ENCODE measurements around the gene ADGRG4.
"Not testable (repeated sequence)": the region's sequence is repeated elsewhere in the genome, so short reads cannot be mapped to it uniquely, and the experiment has no call there.

The ADGRG4 gene

DNA sequence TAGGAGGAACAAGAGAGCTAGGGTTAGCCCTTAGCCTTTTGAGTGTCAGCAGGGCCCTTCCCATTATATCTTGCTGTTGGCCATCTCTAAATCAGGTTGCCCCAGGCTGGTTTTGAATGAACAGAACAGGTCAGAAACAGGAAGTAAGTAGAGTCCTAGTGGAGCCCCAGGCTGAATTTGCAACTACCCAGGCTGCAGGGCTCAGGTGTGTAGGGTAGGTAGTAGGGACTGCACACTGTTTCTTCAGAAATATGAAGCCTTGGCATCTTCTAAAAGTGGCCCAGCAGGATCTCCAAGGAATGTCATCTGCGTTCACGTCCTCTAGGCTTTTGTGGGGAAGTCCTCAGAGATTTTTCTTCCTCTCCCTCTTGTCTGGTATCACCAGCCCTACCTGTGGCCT is 90.2 kb downstream of the ADGRG4 start:
- H3K4me3 Mint-ChIP-seq = no peak overlapping the region
- peaks cover 13% of the 10 kb centered on the region for H3K27me3 Mint-ChIP-seq
- H3K4me1 Mint-ChIP-seq (ENCODE audit: low read depth) = no peaks in the 10 kb centered on the region
- H3K9me3 Mint-ChIP-seq = no peaks in the 10 kb centered on the region
- no peaks in the 10 kb centered on the region for H3K36me3 Mint-ChIP-seq (ENCODE audit: low read depth)
- no peak overlapping the region for H3K27ac Mint-ChIP-seq

- no peaks in the 10 kb centered on the region for H3K4me1 Mint-ChIP-seq (ENCODE audit: low read depth)
- peaks cover 2% of the 10 kb centered on the region for H3K27me3 Mint-ChIP-seq
- no peaks in the 10 kb centered on the region for H3K36me3 Mint-ChIP-seq (ENCODE audit: low read depth)
- no peak overlapping the region for H3K4me3 Mint-ChIP-seq
- H3K27ac Mint-ChIP-seq = no peak overlapping the region
- no peaks in the 10 kb centered on the region for H3K9me3 Mint-ChIP-seq
Observed at GRCh38 chrX:136395271-136395670, 94.5 kb downstream of the ADGRG4 start.

DNA sequence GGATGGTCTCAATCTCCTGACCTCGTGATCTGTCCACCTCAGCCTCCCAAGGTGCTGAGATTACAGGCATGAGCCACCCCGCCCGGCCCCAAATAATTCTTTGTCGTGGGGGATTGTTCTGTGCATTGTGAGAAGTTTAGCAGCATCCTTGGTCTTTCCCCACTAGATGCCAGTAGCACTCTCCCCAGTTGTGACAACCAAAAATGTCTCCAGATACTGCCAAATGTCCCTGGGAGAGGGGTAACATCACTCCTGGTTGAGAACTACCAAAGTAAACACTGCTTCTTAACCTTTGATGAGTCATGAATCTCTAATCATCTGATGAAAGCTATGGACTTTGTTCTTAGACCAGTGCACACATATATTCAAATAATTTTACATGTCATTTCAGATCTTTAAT is 96.2 kb downstream of the ADGRG4 start:
- H3K4me3 Mint-ChIP-seq = no peak overlapping the region
- no peaks in the 10 kb centered on the region for H3K4me1 Mint-ChIP-seq (ENCODE audit: low read depth)
- no peak overlapping the region for H3K27ac Mint-ChIP-seq
- no peaks in the 10 kb centered on the region for H3K9me3 Mint-ChIP-seq
- H3K27me3 Mint-ChIP-seq = no peaks in the 10 kb centered on the region
- no peaks in the 10 kb centered on the region for H3K36me3 Mint-ChIP-seq (ENCODE audit: low read depth)

DNA sequence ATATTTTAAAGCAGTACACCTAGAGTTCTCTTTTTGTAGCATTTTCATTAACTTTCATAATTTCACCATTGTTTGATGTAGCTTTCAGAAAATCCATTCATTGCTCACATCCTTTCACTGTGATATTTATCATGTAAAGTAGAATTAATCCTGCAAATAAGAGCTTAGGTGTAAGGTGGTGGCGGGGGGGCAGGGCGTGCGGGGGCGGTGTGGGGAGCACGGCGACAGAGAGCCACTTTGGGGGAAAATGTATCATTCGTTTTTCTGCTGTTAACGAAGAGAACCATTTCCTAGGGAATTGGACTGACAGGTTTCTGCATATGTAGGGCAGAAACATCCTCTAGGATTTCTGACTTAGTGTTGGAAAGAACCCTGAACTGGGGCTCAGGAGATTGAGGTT is 104.4 kb downstream of the ADGRG4 start:
- Mint-ChIP-seq H3K27me3 (peaks cover 3% of the 10 kb centered on the region), H3K4me3 (no peak overlapping the region), H3K36me3 (ENCODE audit: low read depth) (no peaks in the 10 kb centered on the region), H3K27ac (no peak overlapping the region), H3K9me3 (no peaks in the 10 kb centered on the region), H3K4me1 (ENCODE audit: low read depth) (no peaks in the 10 kb centered on the region)

DNA sequence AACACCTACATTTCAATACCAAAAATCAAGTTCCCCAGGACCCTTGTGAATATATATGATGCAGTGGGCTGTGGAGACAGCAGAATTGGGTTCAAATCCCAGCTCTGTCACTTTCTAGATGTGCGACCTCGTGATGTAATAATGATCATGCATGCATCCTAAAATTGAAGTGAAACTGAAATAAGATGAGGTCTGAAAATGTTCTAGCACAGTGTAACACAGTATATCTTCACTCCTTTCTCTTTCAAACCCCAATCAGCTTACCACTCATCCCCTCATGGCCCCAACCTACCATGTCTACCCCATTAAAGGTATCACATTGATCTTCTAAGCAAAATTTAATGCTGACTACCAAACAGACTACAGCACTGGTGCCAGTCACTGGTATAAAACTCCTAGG is 117.0 kb downstream of the ADGRG4 start:
- H3K9me3 Mint-ChIP-seq = no peaks in the 10 kb centered on the region
- no peak overlapping the region for H3K27ac Mint-ChIP-seq
- no peaks in the 10 kb centered on the region for H3K36me3 Mint-ChIP-seq (ENCODE audit: low read depth)
- no peak overlapping the region for H3K4me3 Mint-ChIP-seq
- no peaks in the 10 kb centered on the region for H3K4me1 Mint-ChIP-seq (ENCODE audit: low read depth)
- H3K27me3 Mint-ChIP-seq = no peaks in the 10 kb centered on the region

DNA sequence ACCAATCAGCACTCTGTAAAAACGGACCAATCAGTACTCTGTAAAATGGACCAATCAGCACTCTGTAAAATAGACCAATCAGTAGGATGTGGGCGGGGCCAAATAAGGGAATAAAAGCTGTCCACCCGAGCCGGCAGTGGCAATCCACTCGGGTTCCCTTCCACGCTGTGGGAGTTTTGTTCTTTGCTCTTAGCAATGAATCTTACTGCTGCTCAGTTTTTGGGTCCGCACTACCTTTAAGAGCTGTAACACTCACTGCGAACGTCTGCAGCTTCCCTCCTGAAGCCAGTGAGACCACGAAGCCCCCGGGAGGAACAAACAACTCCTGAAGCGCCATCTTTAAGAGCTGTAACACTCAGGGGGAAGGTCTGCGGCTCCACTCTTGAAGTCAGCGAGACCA is 120.6 kb downstream of the ADGRG4 start:
- no peaks in the 10 kb centered on the region for H3K4me1 Mint-ChIP-seq (ENCODE audit: low read depth)

GRCh38 chrX:136423724-136424123 is 123.0 kb downstream of the ADGRG4 start:
- Mint-ChIP-seq H3K4me1 (ENCODE audit: low read depth) (no peaks in the 10 kb centered on the region), H3K4me3 (no peak overlapping the region), H3K27me3 (no peaks in the 10 kb centered on the region), H3K27ac (no peak overlapping the region), H3K36me3 (ENCODE audit: low read depth) (no peaks in the 10 kb centered on the region), H3K9me3 (no peaks in the 10 kb centered on the region)

More for the DNA sequence above, 120.6 kb downstream of the ADGRG4 start:
- no peaks in the 10 kb centered on the region for H3K36me3 Mint-ChIP-seq (ENCODE audit: low read depth)
- no peaks in the 10 kb centered on the region for H3K9me3 Mint-ChIP-seq
- no peaks in the 10 kb centered on the region for H3K27me3 Mint-ChIP-seq
- no peak overlapping the region for H3K4me3 Mint-ChIP-seq
- no peak overlapping the region for H3K27ac Mint-ChIP-seq

DNA sequence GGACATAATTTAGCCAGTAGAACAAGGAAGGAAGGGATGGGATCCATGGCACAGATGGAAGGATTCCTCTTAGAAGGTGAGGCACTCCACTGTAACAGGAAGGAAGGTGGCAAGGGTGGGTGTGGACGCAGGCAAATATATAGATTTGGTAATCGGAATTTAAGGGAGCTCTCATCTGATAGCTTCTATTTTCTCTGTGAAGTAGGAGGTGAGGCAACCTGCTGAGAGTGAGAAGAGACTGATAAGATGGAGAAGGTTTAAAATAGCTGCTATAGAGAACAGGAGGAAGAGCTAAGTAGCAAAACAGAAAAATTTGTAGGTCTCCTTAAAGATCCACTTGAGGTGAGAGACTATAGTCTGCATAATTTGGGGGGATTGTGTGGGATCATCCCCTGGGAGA is 125.2 kb downstream of the ADGRG4 start:
- H3K4me3 Mint-ChIP-seq = no peak overlapping the region
- H3K9me3 Mint-ChIP-seq = no peaks in the 10 kb centered on the region
- H3K27ac Mint-ChIP-seq = no peak overlapping the region
- H3K4me1 Mint-ChIP-seq (ENCODE audit: low read depth) = no peaks in the 10 kb centered on the region
- no peaks in the 10 kb centered on the region for H3K27me3 Mint-ChIP-seq
- H3K36me3 Mint-ChIP-seq (ENCODE audit: low read depth) = no peaks in the 10 kb centered on the region

DNA sequence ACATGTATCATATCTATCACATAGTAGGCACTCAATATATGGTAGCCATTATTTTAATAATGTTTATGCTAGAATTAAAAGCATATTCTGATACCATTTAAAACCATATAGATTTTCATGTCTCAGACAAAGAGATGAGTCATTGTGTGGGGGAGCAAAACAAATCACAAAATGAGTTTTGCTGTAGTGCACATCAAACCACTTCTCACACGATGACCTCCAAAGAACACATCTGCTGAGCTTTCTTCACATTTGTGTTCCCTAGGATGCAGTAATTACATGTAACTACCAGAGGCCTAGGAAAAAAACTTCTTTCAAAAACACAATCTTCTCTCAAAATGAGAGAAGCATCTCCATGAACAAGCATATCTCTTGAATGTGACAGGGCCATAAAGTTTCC is 130.9 kb downstream of the ADGRG4 start:
- no peaks in the 10 kb centered on the region for H3K27me3 Mint-ChIP-seq
- no peaks in the 10 kb centered on the region for H3K9me3 Mint-ChIP-seq
- H3K4me3 Mint-ChIP-seq = no peak overlapping the region
- no peak overlapping the region for H3K27ac Mint-ChIP-seq
- no peaks in the 10 kb centered on the region for H3K4me1 Mint-ChIP-seq (ENCODE audit: low read depth)
- H3K36me3 Mint-ChIP-seq (ENCODE audit: low read depth) = no peaks in the 10 kb centered on the region

DNA sequence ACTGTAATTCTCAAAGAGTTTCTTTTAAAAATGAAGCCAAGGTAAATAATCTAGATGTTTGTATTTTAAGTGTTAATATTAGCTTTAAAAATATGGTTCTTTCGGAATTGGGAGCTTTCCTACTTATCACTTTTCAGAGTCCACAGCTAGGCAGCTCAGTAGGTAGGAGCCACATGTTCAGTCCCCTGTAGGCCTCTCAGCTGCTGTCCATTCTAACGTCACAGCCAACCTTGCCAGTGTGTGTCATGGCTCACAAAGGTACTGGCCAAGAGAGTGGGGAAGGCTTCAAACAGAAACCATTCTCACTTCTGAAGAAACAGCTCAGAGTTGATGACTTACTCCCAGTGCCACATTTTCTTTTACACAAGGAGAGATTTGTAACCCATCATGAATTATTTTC is 137.0 kb downstream of the ADGRG4 start:
- no peaks in the 10 kb centered on the region for H3K4me1 Mint-ChIP-seq (ENCODE audit: low read depth)
- H3K27ac Mint-ChIP-seq = no peak overlapping the region
- H3K9me3 Mint-ChIP-seq = no peaks in the 10 kb centered on the region
- no peak overlapping the region for H3K4me3 Mint-ChIP-seq
- no peaks in the 10 kb centered on the region for H3K27me3 Mint-ChIP-seq
- no peaks in the 10 kb centered on the region for H3K36me3 Mint-ChIP-seq (ENCODE audit: low read depth)

DNA sequence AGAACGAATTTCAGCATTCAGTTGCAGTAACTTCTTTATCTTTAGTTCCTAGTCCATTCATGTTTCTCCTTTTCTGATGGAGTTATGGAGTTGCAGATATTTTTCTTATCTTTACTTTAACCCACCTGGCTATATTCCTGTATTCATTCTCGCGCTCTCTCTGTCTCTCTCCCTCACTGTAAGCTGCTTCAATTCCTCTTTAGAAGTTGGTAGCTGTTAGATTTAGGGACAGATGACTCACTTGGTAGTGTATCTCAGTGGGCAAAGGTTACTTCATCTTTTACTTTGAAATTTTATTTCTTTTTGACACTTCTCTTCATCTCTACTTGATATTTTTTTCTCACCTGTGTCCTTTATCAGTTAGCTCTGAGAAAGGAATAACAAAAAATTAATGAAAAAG is 137.4 kb downstream of the ADGRG4 start:
- no peaks in the 10 kb centered on the region for H3K36me3 Mint-ChIP-seq (ENCODE audit: low read depth)
- no peaks in the 10 kb centered on the region for H3K4me1 Mint-ChIP-seq (ENCODE audit: low read depth)
- H3K9me3 Mint-ChIP-seq = no peaks in the 10 kb centered on the region
- H3K4me3 Mint-ChIP-seq = no peak overlapping the region
- no peaks in the 10 kb centered on the region for H3K27me3 Mint-ChIP-seq
- no peak overlapping the region for H3K27ac Mint-ChIP-seq

GRCh38 chrX:136445674-136446073 is 144.9 kb downstream of the ADGRG4 start:
- H3K27me3 Mint-ChIP-seq; H3K27ac Mint-ChIP-seq; H3K36me3 Mint-ChIP-seq (ENCODE audit: low read depth); H3K4me1 Mint-ChIP-seq (ENCODE audit: low read depth); H3K9me3 Mint-ChIP-seq; H3K4me3 Mint-ChIP-seq: not testable (repeated sequence)

GRCh38 chrX:136446208-136446607 is 145.4 kb downstream of the ADGRG4 start:
- Mint-ChIP-seq H3K4me3 (no peak overlapping the region), H3K4me1 (ENCODE audit: low read depth) (no peaks in the 10 kb centered on the region), H3K36me3 (ENCODE audit: low read depth) (no peaks in the 10 kb centered on the region), H3K27me3 (no peaks in the 10 kb centered on the region), H3K9me3 (no peaks in the 10 kb centered on the region), H3K27ac (no peak overlapping the region)

DNA sequence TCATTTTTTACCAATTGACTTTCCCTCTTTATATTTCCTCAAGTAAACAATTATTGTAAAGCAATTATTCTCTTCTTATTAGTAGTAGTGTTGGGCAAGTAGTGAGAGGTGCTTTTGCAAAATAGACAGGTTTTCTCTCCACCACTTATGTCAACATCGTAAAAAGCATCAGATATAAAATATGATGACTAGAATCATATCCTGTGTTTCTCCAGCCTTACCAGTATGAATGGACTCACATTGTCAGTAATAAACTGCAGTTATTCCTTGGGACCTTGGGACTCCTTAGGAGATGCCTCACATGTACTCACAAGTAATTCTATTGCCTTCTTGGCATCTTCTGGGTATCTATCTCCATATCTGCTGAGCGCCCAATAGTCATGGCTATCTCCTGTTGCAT is 146.5 kb downstream of the ADGRG4 start:
- no peaks in the 10 kb centered on the region for H3K4me1 Mint-ChIP-seq (ENCODE audit: low read depth)
- no peak overlapping the region for H3K27ac Mint-ChIP-seq
- H3K36me3 Mint-ChIP-seq (ENCODE audit: low read depth) = no peaks in the 10 kb centered on the region
- H3K4me3 Mint-ChIP-seq = no peak overlapping the region
- H3K27me3 Mint-ChIP-seq = no peaks in the 10 kb centered on the region
- H3K9me3 Mint-ChIP-seq = no peaks in the 10 kb centered on the region

DNA sequence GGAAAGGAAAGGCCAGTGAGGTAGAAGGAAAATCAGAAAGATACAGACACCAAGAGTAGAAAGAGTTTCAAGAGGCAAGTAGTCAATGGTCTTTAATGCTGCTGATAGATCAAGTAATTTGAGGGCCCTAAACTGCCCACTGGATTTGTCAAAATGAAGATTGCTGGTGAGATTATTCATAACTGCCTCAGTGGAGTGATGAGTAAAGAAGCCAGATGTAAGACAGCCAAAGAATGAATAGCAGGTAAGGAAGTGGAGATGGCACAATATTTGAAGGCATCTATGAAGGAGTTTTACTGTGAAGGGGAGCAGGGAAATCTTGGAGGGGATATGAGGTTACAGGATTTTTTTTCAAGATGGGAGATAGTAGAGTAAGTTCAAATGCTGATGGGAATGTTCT is 147.2 kb downstream of the ADGRG4 start:
- no peak overlapping the region for H3K4me3 Mint-ChIP-seq
- no peaks in the 10 kb centered on the region for H3K36me3 Mint-ChIP-seq (ENCODE audit: low read depth)
- H3K27ac Mint-ChIP-seq = no peak overlapping the region
- H3K27me3 Mint-ChIP-seq = no peaks in the 10 kb centered on the region
- no peaks in the 10 kb centered on the region for H3K4me1 Mint-ChIP-seq (ENCODE audit: low read depth)
- H3K9me3 Mint-ChIP-seq = no peaks in the 10 kb centered on the region

GRCh38 chrX:136450050-136450830 is 149.5 kb downstream of the ADGRG4 start:
- no peak overlapping the region for H3K4me3 Mint-ChIP-seq
- H3K27me3 Mint-ChIP-seq = no peaks in the 10 kb centered on the region
- no peaks in the 10 kb centered on the region for H3K36me3 Mint-ChIP-seq (ENCODE audit: low read depth)
- no peaks in the 10 kb centered on the region for H3K9me3 Mint-ChIP-seq
- no peaks in the 10 kb centered on the region for H3K4me1 Mint-ChIP-seq (ENCODE audit: low read depth)
- no peak overlapping the region for H3K27ac Mint-ChIP-seq
